Large intestine (tissue), 3 donors: ENCODE measurements around the gene TYW1. TPM values are rescaled to one million over a fixed set of nuclear protein-coding genes. Genes with fewer than 3 reads are reported as not detected.
"Not testable (repeated sequence)": the region's sequence is repeated elsewhere in the genome, so short reads cannot be mapped to it uniquely, and the experiment has no call there.

ENCODE experiments used
- DNase-seq, 2 donors: peaks; one replicate each; pipeline versions ENCODE4 v3.0.0 to v3.0.0-alpha.2; 2013
- H3K27ac ChIP-seq: one replicate; pipeline ENCODE4 v1.5.1; 2013; ENCODE audit warnings: low read length
- H3K27me3 ChIP-seq: 2 replicates; pipeline ENCODE4 v1.6.1; 2013; ENCODE audit warnings: low read length; ENCODE audit not compliant: control insufficient read depth, insufficient read depth
- H3K36me3 ChIP-seq: 2 replicates; pipeline ENCODE4 v1.6.1; 2013; ENCODE audit warnings: low read length; ENCODE audit not compliant: control insufficient read depth, insufficient read depth
- H3K4me1 ChIP-seq: one replicate; pipeline ENCODE4 v1.6.1; 2013; ENCODE audit warnings: low read length; ENCODE audit not compliant: control insufficient read depth, insufficient read depth
- H3K4me3 ChIP-seq: one replicate; pipeline ENCODE4 v1.5.1; 2013; ENCODE audit warnings: low read length
- H3K9me3 ChIP-seq: one replicate; pipeline ENCODE4 v1.6.1; 2013; ENCODE audit warnings: mild to moderate bottlenecking, low read depth, low read length, moderate library complexity; ENCODE audit not compliant: control insufficient read depth
- WGBS: methylation state at CpG from one replicate; pipeline ENCODE4 v1.1.5; 2013; ENCODE audit warnings: low lambda C conversion rate; ENCODE audit not compliant: insufficient coverage; 5-methylcytosine and 5-hydroxymethylcytosine counted together
- polyA plus RNA-seq: library from polyadenylated mRNA; unstranded; fragments of 120-200 nt; gene quantifications from one replicate; pipeline ENCODE4 v1.2.1, GENCODE V29; 2013

TYW1 gene
- polyA plus RNA-seq, 1 donor, result 20.0 TPM

- H3K27ac ChIP-seq, result peak overlapping the region; percentile 99
- not testable (repeated sequence) for H3K4me1 ChIP-seq, H3K27me3 ChIP-seq, DNase-seq, H3K9me3 ChIP-seq
- H3K36me3 ChIP-seq, result peaks cover 21% of the 10 kb centered on the region
- no CpG with 5 or more reads among the region's 5 CpGs for WGBS
- H3K4me3 ChIP-seq, result peak overlapping the region; percentile 90
Measured at GRCh38 chr7:66994051-66994450, 2.6 kb upstream of the TYW1 start.

- H3K4me1 ChIP-seq, H3K9me3 ChIP-seq, H3K27me3 ChIP-seq: not testable (repeated sequence)
- peak; percentile 56 to 79 for DNase-seq
- WGBS, result no CpG with 5 or more reads among the region's 9 CpGs
- Histone ChIP-seq H3K36me3 (peaks cover 20% of the 10 kb centered on the region), H3K27ac (peak overlapping the region; percentile 99), H3K4me3 (peak overlapping the region; percentile 90)
Measured at GRCh38 chr7:66994691-66995049, 2.0 kb upstream of the TYW1 start.

GRCh38 chr7:66995050-66995776 is 1.4 kb upstream of the TYW1 start, which contains the start of gene SBDS:
Gene SBDS (minus strand): TSS chr7:66995586. CDS start chr7:66995417, 169 bp downstream.
- WGBS, result no CpG with 5 or more reads among the region's 59 CpGs
- not testable (repeated sequence) for H3K4me1 ChIP-seq, H3K27me3 ChIP-seq, H3K9me3 ChIP-seq
- Histone ChIP-seq H3K4me3 (peak within 1 kb of the TSS; percentile 90), H3K36me3 (peaks cover 19% of the 10 kb centered on the region), H3K27ac (peak within 1 kb of the TSS; percentile 99)
- peak; percentile 98 to 99 for DNase-seq

- not testable (repeated sequence) for H3K4me1 ChIP-seq, DNase-seq, H3K4me3 ChIP-seq, H3K27me3 ChIP-seq, H3K9me3 ChIP-seq, H3K27ac ChIP-seq
- 100% methylated on average over 1 of the region's 5 CpGs for WGBS
- peaks cover 10% of the 10 kb centered on the region for H3K36me3 ChIP-seq
Measured at GRCh38 chr7:67000601-67001258, 4.1 kb downstream of the TYW1 start.

GRCh38 chr7:67004145-67004544 is 7.5 kb downstream of the TYW1 start:
- not testable (repeated sequence) for H3K4me3 ChIP-seq, H3K27ac ChIP-seq, H3K4me1 ChIP-seq, H3K9me3 ChIP-seq, H3K27me3 ChIP-seq, DNase-seq
- WGBS, result no CpG with 5 or more reads among the region's 2 CpGs
- H3K36me3 ChIP-seq, result peaks cover 24% of the 10 kb centered on the region

- Histone ChIP-seq H3K4me1 (no peaks in the 10 kb centered on the region), H3K27me3 (no peaks in the 10 kb centered on the region), H3K36me3 (peaks cover 44% of the 10 kb centered on the region), H3K4me3 (no peak overlapping the region), H3K9me3 (no peaks in the 10 kb centered on the region), H3K27ac (no peak overlapping the region)
- no peak for DNase-seq
- no CpG with 5 or more reads among the region's 2 CpGs for WGBS
Measured at GRCh38 chr7:67006965-67007364, 10.3 kb downstream of the TYW1 start.

GRCh38 chr7:67008260-67008659 is 11.6 kb downstream of the TYW1 start:
- Histone ChIP-seq H3K27me3 (no peaks in the 10 kb centered on the region), H3K36me3 (peaks cover 44% of the 10 kb centered on the region)

GRCh38 chr7:67009677-67010076 is 13.0 kb downstream of the TYW1 start:
- WGBS, result 80% methylated on average over 1 of the region's 3 CpGs
- DNase-seq, H3K4me1 ChIP-seq, H3K27me3 ChIP-seq, H3K9me3 ChIP-seq, H3K4me3 ChIP-seq, H3K27ac ChIP-seq: not testable (repeated sequence)
- H3K36me3 ChIP-seq, result peaks cover 48% of the 10 kb centered on the region

More at GRCh38 chr7:67008260-67008659, 11.6 kb downstream of the TYW1 start:
- Histone ChIP-seq H3K27ac (no peak overlapping the region), H3K9me3 (no peaks in the 10 kb centered on the region), H3K4me1 (no peaks in the 10 kb centered on the region), H3K4me3 (no peak overlapping the region)
- no CpG with 5 or more reads among the region's 4 CpGs for WGBS
- no peak for DNase-seq

GRCh38 chr7:67014076-67014622 is 17.5 kb downstream of the TYW1 start:
- 100% methylated on average over 1 of the region's 9 CpGs for WGBS
- H3K36me3 ChIP-seq, result peaks cover 42% of the 10 kb centered on the region
- H3K27ac ChIP-seq, DNase-seq, H3K4me1 ChIP-seq, H3K4me3 ChIP-seq, H3K27me3 ChIP-seq, H3K9me3 ChIP-seq: not testable (repeated sequence)

GRCh38 chr7:67017971-67018370 is 21.3 kb downstream of the TYW1 start:
- not testable (repeated sequence) for H3K27ac ChIP-seq, H3K4me3 ChIP-seq, H3K4me1 ChIP-seq, H3K9me3 ChIP-seq, DNase-seq, H3K27me3 ChIP-seq
- peaks cover 52% of the 10 kb centered on the region for H3K36me3 ChIP-seq
- WGBS, result no CpG with 5 or more reads among the region's 8 CpGs
